Loucy (cell line): Measurements from ENCODE around the gene TEX35.

ENCODE experiments used
- H2AFZ ChIP-seq: fragments of 200-600 bp; sonication (generic); 2 replicates; pipeline ENCODE4 v1.6.0; 2016; ENCODE audit warnings: antibody characterized with exemption, mild to moderate bottlenecking, low read length, moderate library complexity
- H3F3A ChIP-seq: fragments of 200-600 bp; 2 replicates; pipeline ENCODE4 v1.6.0; 2016; ENCODE audit warnings: antibody characterized with exemption, low read depth, mild to moderate bottlenecking
- H3K27me3 ChIP-seq: fragments of 200-600 bp; sonication (generic); 2 replicates; pipeline ENCODE4 v1.6.1; 2014; ENCODE audit warnings: low read length, mild to moderate bottlenecking; ENCODE audit not compliant: insufficient read depth, poor library complexity, severe bottlenecking
- H3K36me3 ChIP-seq: fragments of 200-600 bp; sonication (generic); 2 replicates; pipeline ENCODE4 v1.6.1; 2016; ENCODE audit warnings: low read length; ENCODE audit not compliant: insufficient read depth
- H3K4me1 ChIP-seq: fragments of 200-600 bp; sonication (generic); 2 replicates; pipeline ENCODE4 v1.5.1; 2014; ENCODE audit warnings: low read length, mild to moderate bottlenecking; ENCODE audit not compliant: insufficient read depth, poor library complexity, severe bottlenecking
- H3K4me2 ChIP-seq: fragments of 200-600 bp; sonication (generic); 2 replicates; pipeline ENCODE4 v1.6.0; 2014; ENCODE audit warnings: antibody characterized with exemption, low read length, low read depth, mild to moderate bottlenecking; ENCODE audit not compliant: poor library complexity, severe bottlenecking
- H3K4me3 ChIP-seq: fragments of 200-600 bp; sonication (generic); 2 replicates; pipeline ENCODE4 v1.5.1; 2014; ENCODE audit warnings: low read length, mild to moderate bottlenecking, mixed read lengths; ENCODE audit not compliant: poor library complexity, severe bottlenecking
- H3K79me2 ChIP-seq: fragments of 200-600 bp; sonication (generic); 2 replicates; pipeline ENCODE4 v1.6.1; 2014; ENCODE audit warnings: low read length; ENCODE audit not compliant: insufficient read depth
- H3K9ac ChIP-seq: fragments of 200-600 bp; sonication (generic); 2 replicates; pipeline ENCODE4 v1.6.0; 2014; ENCODE audit warnings: mild to moderate bottlenecking, low read depth, low read length, moderate library complexity; ENCODE audit not compliant: poor library complexity, severe bottlenecking
- H3K9me2 ChIP-seq: fragments of 200-600 bp; sonication (generic); replicated peaks from 2 replicates; pipeline ENCODE4 v1.6.1; 2016; ENCODE audit warnings: low read depth, low read length, mixed read lengths
- H3K9me3 ChIP-seq: fragments of 200-600 bp; sonication (generic); 2 replicates; pipeline ENCODE4 v1.6.1; 2014; ENCODE audit warnings: mild to moderate bottlenecking, antibody characterized with exemption, low read length, low read depth; ENCODE audit not compliant: insufficient read depth
- H4K20me1 ChIP-seq: fragments of 200-600 bp; sonication (generic); 2 replicates; pipeline ENCODE4 v1.6.0; 2014; ENCODE audit warnings: antibody characterized with exemption, low read length, mild to moderate bottlenecking; ENCODE audit not compliant: insufficient read depth, poor library complexity, severe bottlenecking
- EZH2phosphoT487 ChIP-seq: fragments of 200-600 bp; IDR thresholded peaks from 2 replicates; pipeline ENCODE4 v1.6.1; 2018; ENCODE audit warnings: antibody characterized with exemption, mild to moderate bottlenecking, moderate library complexity, borderline replicate concordance
- TF ChIP-seq, protein P1 (sequence below): fragments of 200-600 bp; sonication (generic); conservative IDR thresholded peaks from 2 replicates; pipeline ENCODE4 v1.5.1; 2014; ENCODE audit warnings: mild to moderate bottlenecking, antibody characterized with exemption, low read length

The TEX35 gene

GRCh38 chr1:178512566-178513277 is at the start of gene TEX35:
TEX35 (plus strand) TSS chr1:178513109; CDS start chr1:178513189, 80 bp downstream.
- H3K36me3 ChIP-seq, result no peaks in the 10 kb centered on the region
- H3K4me2 ChIP-seq, result no peak within 1 kb of the TSS
- no peaks in the 10 kb centered on the region for H3K4me1 ChIP-seq
- no peak within 1 kb of the TSS for H3K4me3 ChIP-seq
- H3K9me2 ChIP-seq, result no peaks in the 10 kb centered on the region
- TF ChIP-seq, protein P1, sequence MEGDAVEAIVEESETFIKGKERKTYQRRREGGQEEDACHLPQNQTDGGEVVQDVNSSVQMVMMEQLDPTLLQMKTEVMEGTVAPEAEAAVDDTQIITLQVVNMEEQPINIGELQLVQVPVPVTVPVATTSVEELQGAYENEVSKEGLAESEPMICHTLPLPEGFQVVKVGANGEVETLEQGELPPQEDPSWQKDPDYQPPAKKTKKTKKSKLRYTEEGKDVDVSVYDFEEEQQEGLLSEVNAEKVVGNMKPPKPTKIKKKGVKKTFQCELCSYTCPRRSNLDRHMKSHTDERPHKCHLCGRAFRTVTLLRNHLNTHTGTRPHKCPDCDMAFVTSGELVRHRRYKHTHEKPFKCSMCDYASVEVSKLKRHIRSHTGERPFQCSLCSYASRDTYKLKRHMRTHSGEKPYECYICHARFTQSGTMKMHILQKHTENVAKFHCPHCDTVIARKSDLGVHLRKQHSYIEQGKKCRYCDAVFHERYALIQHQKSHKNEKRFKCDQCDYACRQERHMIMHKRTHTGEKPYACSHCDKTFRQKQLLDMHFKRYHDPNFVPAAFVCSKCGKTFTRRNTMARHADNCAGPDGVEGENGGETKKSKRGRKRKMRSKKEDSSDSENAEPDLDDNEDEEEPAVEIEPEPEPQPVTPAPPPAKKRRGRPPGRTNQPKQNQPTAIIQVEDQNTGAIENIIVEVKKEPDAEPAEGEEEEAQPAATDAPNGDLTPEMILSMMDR, result no peak
- TF ChIP-seq EZH2phosphoT487, result no peak
- H4K20me1 ChIP-seq, result no peaks in the 10 kb centered on the region
- no peaks in the 10 kb centered on the region for H3F3A ChIP-seq
- no peaks in the 10 kb centered on the region for H3K27me3 ChIP-seq
- no peaks in the 10 kb centered on the region for H3K9me3 ChIP-seq
- no peak within 1 kb of the TSS for H2AFZ ChIP-seq
- no peak within 1 kb of the TSS for H3K9ac ChIP-seq
- H3K79me2 ChIP-seq, result no peaks in the 10 kb centered on the region

DNA sequence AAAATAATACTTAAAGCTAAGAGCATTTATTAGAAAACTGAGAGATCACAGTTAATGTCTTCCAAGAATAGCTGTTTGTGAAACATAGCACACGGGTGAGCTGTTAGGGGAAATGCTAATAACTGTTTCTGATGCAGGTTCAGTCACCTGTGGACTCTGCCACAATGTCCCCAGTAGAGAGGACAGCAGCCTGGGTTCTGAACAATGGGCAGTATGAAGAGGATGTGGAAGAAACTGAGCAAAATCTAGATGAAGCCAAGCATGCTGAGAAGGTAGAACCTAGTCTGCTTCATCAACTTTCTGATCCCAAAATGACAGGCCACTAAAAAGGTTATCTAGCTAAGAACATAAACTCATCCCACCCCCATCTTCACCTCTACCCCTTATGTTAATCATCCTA is 48.8 kb upstream of the TEX35 start:
- H2AFZ ChIP-seq, result no peak overlapping the region
- H3K9ac ChIP-seq, result no peak overlapping the region
- H3K27me3 ChIP-seq, result no peaks in the 10 kb centered on the region
- H3K36me3 ChIP-seq, result no peaks in the 10 kb centered on the region
- no peaks in the 10 kb centered on the region for H3K9me2 ChIP-seq
- H3K4me1 ChIP-seq, result no peaks in the 10 kb centered on the region
- no peaks in the 10 kb centered on the region for H3F3A ChIP-seq
- H3K9me3 ChIP-seq, result no peaks in the 10 kb centered on the region
- TF ChIP-seq, protein P1, result no peak
- TF ChIP-seq EZH2phosphoT487, result no peak
- H4K20me1 ChIP-seq, result no peaks in the 10 kb centered on the region
- H3K4me3 ChIP-seq, result no peak overlapping the region
- no peak overlapping the region for H3K4me2 ChIP-seq
- H3K79me2 ChIP-seq, result no peaks in the 10 kb centered on the region

- Histone ChIP-seq H3K4me1 (no peaks in the 10 kb centered on the region), H3K9ac (no peak overlapping the region), H3K27me3 (no peaks in the 10 kb centered on the region), H3K9me3 (no peaks in the 10 kb centered on the region), H3K4me2 (no peak overlapping the region), H3K4me3 (no peak overlapping the region), H4K20me1 (no peaks in the 10 kb centered on the region), H3F3A (no peaks in the 10 kb centered on the region), H3K9me2 (no peaks in the 10 kb centered on the region), H2AFZ (no peak overlapping the region), H3K36me3 (no peaks in the 10 kb centered on the region), H3K79me2 (no peaks in the 10 kb centered on the region)
- TF ChIP-seq, protein P1, result no peak
- no peak for TF ChIP-seq EZH2phosphoT487
Observed at GRCh38 chr1:178464566-178464965, 48.3 kb upstream of the TEX35 start.
